Prostate gland (tissue), 2 donors: ENCODE measurements around the gene TMEM79. TPM values are rescaled to one million over a fixed set of nuclear protein-coding genes. Genes with fewer than 3 reads are reported as not detected.

Experiments used
- DNase-seq: peaks from one replicate; pipeline ENCODE4 v3.0.0-alpha.2; 2019; ENCODE audit warnings: low spot score
- H3K27ac ChIP-seq, 2 donors: fragments of 200-600 bp; sonication (generic); 2 replicates each; pipeline ENCODE4 v1.5.1; 2017 to 2019
- H3K27me3 ChIP-seq: fragments of 200-600 bp; sonication (generic); replicated peaks from 2 replicates; pipeline ENCODE4 v1.5.1; 2019; ENCODE audit not compliant: insufficient read depth
- H3K36me3 ChIP-seq, 2 donors: fragments of 200-600 bp; sonication (generic); 1 replicate in 1 of 2; 2 replicates in 1 of 2; pipeline versions ENCODE4 v1.5.1 to v1.8.1; 2017 to 2019
- H3K4me1 ChIP-seq: fragments of 200-600 bp; sonication (generic); replicated peaks from 2 replicates; pipeline ENCODE4 v1.5.1; 2019
- H3K4me3 ChIP-seq, 2 donors: fragments of 200-600 bp; sonication (generic); 2 replicates each; pipeline ENCODE4 v1.5.1; 2017 to 2019
- H3K9me3 ChIP-seq: fragments of 200-600 bp; sonication (generic); 2 replicates; pipeline ENCODE4 v1.5.1; 2017
- POLR2A ChIP-seq: fragments of 450-650 bp; IDR thresholded peaks from one replicate; pipeline ENCODE4 v1.6.1; 2016; ENCODE audit warnings: antibody characterized with exemption, mild to moderate bottlenecking
- POLR2AphosphoS5 ChIP-seq: sonication (generic); formaldehyde crosslinking; IDR thresholded peaks from one replicate; pipeline ENCODE4 v1.6.1; 2017; ENCODE audit warnings: antibody characterized with exemption
- WGBS: methylation state at CpG from one replicate; pipeline ENCODE4 v1.1.5; 2018; 5-methylcytosine and 5-hydroxymethylcytosine counted together
- intact Hi-C: fragments of 100-400 bp; cut with DNase I; formaldehyde crosslinking; loops from one replicate; pipeline ENCODE4 v1.14.2; 2022
- total RNA-seq, 2 donors: library from RNA; depleted of rRNA; stranded (reverse); fragments of >200 nt; gene quantifications; one replicate each; pipeline ENCODE4 v1.1.0, GENCODE V29; 2016
- TF ChIP-seq, protein P1 (sequence below), 4 experiments: fragments of 200-600 bp in 2 of 4; fragments of 450-650 bp in 2 of 4; sonication (generic) in 2 of 4; IDR thresholded peaks; 1 replicate in 3 of 4; 2 replicates in 1 of 4; pipeline ENCODE4 v1.5.1; 2016 to 2019; ENCODE audit warnings: antibody characterized with exemption in 4 of 4, mild to moderate bottlenecking in 2 of 4, moderate library complexity in 2 of 4

The TMEM79 gene
- total RNA-seq, 2 donors from 2014 or later: 20.7 to 34.3 TPM

DNA sequence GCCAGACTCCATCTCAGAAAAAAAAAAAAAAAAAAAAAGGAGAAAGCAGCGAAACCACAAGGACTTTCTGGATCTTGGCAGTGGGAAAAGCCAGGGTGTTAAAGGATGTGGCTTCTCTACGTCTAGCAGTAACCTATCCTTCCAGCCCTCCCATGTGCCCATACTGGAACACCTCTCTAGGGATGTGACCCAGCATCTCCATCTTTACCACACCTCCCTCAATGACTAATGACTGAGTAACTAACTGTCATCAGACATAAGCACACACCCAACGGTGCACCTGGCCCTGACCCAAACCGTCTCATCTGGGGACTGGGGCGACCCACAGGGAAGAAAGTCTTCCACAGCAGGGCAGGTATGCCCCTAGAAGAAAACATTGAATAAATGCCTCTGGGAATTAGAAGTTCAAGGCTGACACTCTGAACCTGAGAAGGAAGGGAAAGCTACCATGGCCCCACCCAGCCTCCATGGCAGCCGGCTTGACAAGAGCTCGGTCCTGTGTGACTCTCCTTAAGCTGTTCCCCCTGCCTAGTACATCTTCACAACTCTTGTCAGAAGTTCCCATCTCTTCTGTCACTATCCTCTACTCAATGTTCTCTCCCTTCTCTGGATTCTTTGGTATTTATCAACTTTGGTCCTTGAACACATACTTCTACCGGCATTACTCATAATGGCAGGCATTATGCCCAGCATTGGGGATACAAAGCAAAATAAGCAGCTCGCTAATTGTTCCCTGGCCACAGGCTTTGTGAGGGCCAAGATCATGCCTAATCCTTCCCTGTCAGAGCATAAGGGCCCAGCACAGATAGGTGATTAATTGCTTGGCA lies 21.5 kb upstream of the TMEM79 start:
- Histone ChIP-seq H3K9me3 (no peaks in the 10 kb centered on the region), H3K4me3 (no peak overlapping the region), H3K27ac (no peak overlapping the region), H3K36me3 (peaks cover 28 to 35% of the 10 kb centered on the region in 2 donors), H3K4me1 (no peaks in the 10 kb centered on the region), H3K27me3 (no peaks in the 10 kb centered on the region)
- no peak for DNase-seq
- intact Hi-C loops: no loop called here
- TF ChIP-seq, protein P1, sequence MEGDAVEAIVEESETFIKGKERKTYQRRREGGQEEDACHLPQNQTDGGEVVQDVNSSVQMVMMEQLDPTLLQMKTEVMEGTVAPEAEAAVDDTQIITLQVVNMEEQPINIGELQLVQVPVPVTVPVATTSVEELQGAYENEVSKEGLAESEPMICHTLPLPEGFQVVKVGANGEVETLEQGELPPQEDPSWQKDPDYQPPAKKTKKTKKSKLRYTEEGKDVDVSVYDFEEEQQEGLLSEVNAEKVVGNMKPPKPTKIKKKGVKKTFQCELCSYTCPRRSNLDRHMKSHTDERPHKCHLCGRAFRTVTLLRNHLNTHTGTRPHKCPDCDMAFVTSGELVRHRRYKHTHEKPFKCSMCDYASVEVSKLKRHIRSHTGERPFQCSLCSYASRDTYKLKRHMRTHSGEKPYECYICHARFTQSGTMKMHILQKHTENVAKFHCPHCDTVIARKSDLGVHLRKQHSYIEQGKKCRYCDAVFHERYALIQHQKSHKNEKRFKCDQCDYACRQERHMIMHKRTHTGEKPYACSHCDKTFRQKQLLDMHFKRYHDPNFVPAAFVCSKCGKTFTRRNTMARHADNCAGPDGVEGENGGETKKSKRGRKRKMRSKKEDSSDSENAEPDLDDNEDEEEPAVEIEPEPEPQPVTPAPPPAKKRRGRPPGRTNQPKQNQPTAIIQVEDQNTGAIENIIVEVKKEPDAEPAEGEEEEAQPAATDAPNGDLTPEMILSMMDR (IDR thresholded peaks at IDR 0.05): no peak
- TF ChIP-seq POLR2A (no peak), POLR2AphosphoS5 (no peak)
- 74% methylated on average over 9 of the region's 9 CpGs for WGBS

DNA sequence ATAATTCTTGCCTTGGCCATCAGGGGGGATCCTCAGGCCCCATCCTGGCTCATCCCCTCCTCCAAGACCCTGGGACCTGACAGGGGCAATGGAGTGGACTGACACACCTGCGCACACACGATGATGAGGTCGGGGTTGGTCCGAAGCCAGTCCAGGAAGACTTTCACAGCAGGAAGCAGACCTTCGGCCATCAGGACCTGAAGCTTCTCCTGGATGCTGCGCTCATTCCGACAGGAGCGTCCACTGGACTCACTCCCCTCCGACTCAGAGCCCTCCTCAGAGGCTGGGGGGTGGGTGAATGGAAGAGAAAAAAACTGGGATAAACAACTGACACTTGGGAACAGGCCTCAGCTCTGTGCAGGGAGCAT lies 20.9 kb upstream of the TMEM79 start:
- H3K27me3 ChIP-seq: no peaks in the 10 kb centered on the region
- peaks cover 34 to 35% of the 10 kb centered on the region in 2 donors for H3K36me3 ChIP-seq
- H3K27ac ChIP-seq: no peak overlapping the region
- TF ChIP-seq POLR2AphosphoS5 (no peak), POLR2A (no peak)
- TF ChIP-seq, protein P1 (IDR thresholded peaks at IDR 0.05): no peak
- H3K4me3 ChIP-seq: no peak overlapping the region
- no peaks in the 10 kb centered on the region for H3K9me3 ChIP-seq
- intact Hi-C loops: no loop called here
- no peaks in the 10 kb centered on the region for H3K4me1 ChIP-seq
- WGBS: 87% methylated on average over 9 of the region's 9 CpGs
- DNase-seq: no peak

DNA sequence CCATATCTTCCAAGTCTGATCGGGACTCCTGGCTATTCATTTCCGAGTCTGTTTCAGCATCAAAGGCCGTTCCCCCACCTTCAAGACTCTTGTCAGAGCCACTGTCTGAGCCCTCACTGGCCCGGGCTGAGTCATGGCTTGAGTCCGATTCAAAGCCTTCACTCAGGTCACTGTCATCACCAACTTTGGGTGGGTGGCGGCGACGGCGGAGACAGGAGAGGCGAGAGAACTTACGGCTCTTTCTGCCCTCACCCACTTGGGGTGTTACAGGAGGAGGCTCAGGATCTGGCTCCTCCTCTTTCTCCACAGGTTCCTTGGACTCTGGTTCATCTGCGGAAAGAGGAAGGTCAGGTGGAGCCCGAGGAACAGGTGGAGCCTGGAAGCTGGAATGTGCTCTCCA lies 18.1 kb upstream of the TMEM79 start:
- intact Hi-C loops: no loop called here
- no peak for TF ChIP-seq POLR2AphosphoS5
- TF ChIP-seq, protein P1 (IDR thresholded peaks at IDR 0.05): no peak
- TF ChIP-seq POLR2A: no peak
- Histone ChIP-seq H3K4me1 (no peaks in the 10 kb centered on the region), H3K36me3 (peaks cover 21 to 25% of the 10 kb centered on the region in 2 donors), H3K27me3 (no peaks in the 10 kb centered on the region), H3K4me3 (no peak overlapping the region), H3K9me3 (no peaks in the 10 kb centered on the region), H3K27ac (no peak overlapping the region)
- 87% methylated on average over 13 of the region's 13 CpGs for WGBS
- no peak for DNase-seq

DNA sequence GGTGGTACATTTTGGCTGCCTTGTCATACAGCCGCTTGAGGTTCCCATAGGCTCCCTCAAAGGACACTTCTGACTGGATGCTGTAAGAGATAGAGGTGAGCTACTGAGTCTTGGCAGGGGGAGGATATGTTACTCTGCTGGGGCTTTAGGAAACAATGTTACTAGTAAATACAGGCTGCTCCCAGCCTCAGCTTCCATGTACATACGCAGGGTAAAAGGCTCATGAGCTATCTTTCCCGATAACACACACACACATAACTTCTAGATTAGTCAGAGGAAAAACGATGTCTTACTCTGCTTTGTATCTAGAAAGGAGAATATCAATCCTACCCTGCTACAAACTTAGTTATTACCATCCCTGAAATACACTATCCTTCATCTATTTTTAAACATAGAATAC lies 15.8 kb upstream of the TMEM79 start:
- Histone ChIP-seq H3K36me3 (peaks cover 23 to 27% of the 10 kb centered on the region in 2 donors), H3K9me3 (no peaks in the 10 kb centered on the region), H3K4me3 (no peak overlapping the region), H3K27me3 (no peaks in the 10 kb centered on the region), H3K4me1 (no peaks in the 10 kb centered on the region), H3K27ac (no peak overlapping the region)
- TF ChIP-seq POLR2AphosphoS5 (no peak), POLR2A (no peak)
- TF ChIP-seq, protein P1 (IDR thresholded peaks at IDR 0.05): no peak
- intact Hi-C loops: no loop called here
- 86% methylated on average over 4 of the region's 4 CpGs for WGBS
- no peak for DNase-seq

DNA sequence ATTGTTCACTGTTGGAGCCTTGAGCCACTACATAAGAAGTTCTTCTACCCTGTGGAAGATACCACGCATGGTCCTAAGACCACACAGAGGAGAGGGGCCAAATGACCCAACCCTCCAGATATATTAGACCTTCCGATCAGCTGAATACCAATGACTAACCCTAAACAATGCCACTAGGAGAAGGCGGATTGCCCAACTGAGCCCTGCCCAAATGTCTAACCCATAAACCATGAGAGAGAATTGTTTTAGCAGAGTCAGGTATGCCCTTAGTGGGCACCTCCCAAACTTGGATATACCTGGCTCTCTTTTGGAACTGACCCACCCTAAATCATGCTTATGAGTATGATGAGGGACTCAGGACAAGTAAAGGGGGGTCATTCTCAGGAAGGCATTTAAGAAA lies 13.8 kb upstream of the TMEM79 start:
- Histone ChIP-seq H3K9me3 (no peaks in the 10 kb centered on the region), H3K36me3 (peaks cover 22 to 35% of the 10 kb centered on the region in 2 donors), H3K4me1 (no peaks in the 10 kb centered on the region), H3K27ac (no peak overlapping the region), H3K27me3 (no peaks in the 10 kb centered on the region), H3K4me3 (no peak overlapping the region)
- DNase-seq: no peak
- TF ChIP-seq POLR2AphosphoS5: no peak
- TF ChIP-seq, protein P1 (IDR thresholded peaks at IDR 0.05): no peak
- no peak for TF ChIP-seq POLR2A
- intact Hi-C loops: no loop called here
- WGBS: 89% methylated on average over 3 of the region's 3 CpGs
